GM21360 (cell line): ENCODE data around the gene EID1.

Source experiments
- ATAC-seq: cut with Tn5 transposase; IDR thresholded peaks from one replicate; pipeline ENCODE4 v1.9.1; 2021; ENCODE audit warnings: mild to moderate bottlenecking, moderate library complexity; ENCODE audit not compliant: unreplicated experiment

Gene EID1

GRCh38 chr15:48868536-48868935 is 9.4 kb upstream of the EID1 start:
- ATAC-seq: no peak

GRCh38 chr15:48869966-48870365 is 8.0 kb upstream of the EID1 start:
- no peak for ATAC-seq

GRCh38 chr15:48871542-48871941 is 6.4 kb upstream of the EID1 start:
- ATAC-seq: no peak

- ATAC-seq: no peak
Measured at GRCh38 chr15:48872632-48873031, 5.3 kb upstream of the EID1 start.

GRCh38 chr15:48875241-48875960 is 2.5 kb upstream of the EID1 start:
- no peak for ATAC-seq

- no peak for ATAC-seq
Measured at GRCh38 chr15:48876057-48876456, 1.9 kb upstream of the EID1 start.

GRCh38 chr15:48880070-48880634 is 2.2 kb downstream of the EID1 start:
- no peak for ATAC-seq

GRCh38 chr15:48883699-48884098 is 5.8 kb downstream of the EID1 start:
- ATAC-seq: no peak

- ATAC-seq: no peak
Measured at GRCh38 chr15:48887144-48887543, 9.2 kb downstream of the EID1 start.

- peak; percentile 48 for ATAC-seq
Measured at GRCh38 chr15:48888191-48888590, 10.3 kb downstream of the EID1 start.

- no peak for ATAC-seq
Measured at GRCh38 chr15:48888836-48889235, 10.9 kb downstream of the EID1 start.

- no peak for ATAC-seq
Measured at GRCh38 chr15:48889925-48890324, 12.0 kb downstream of the EID1 start.

- ATAC-seq: no peak
Measured at GRCh38 chr15:48890375-48890972, 12.5 kb downstream of the EID1 start.

GRCh38 chr15:48891232-48891765 is 13.4 kb downstream of the EID1 start:
- ATAC-seq: no peak

GRCh38 chr15:48893311-48893710 is 15.4 kb downstream of the EID1 start:
- ATAC-seq: no peak

GRCh38 chr15:48896869-48897814 is 19.2 kb downstream of the EID1 start:
- no peak for ATAC-seq

- ATAC-seq: no peak
Measured at GRCh38 chr15:48898032-48898431, 20.1 kb downstream of the EID1 start.

- no peak for ATAC-seq
Measured at GRCh38 chr15:48898446-48898845, 20.5 kb downstream of the EID1 start.

GRCh38 chr15:48899793-48900192 is 21.9 kb downstream of the EID1 start:
- ATAC-seq: no peak

GRCh38 chr15:48904758-48905157 is 26.8 kb downstream of the EID1 start:
- ATAC-seq: no peak

GRCh38 chr15:48905216-48905615 is 27.3 kb downstream of the EID1 start:
- no peak for ATAC-seq
